KOPT-K1 (cell line): Measurements from ENCODE around the gene TMEM117.

Source experiments
- H3K27ac ChIP-seq: fragments of 200-600 bp; sonication (generic); 2 replicates; pipeline ENCODE4 v1.5.1; 2016; ENCODE audit warnings: antibody characterized with exemption, mild to moderate bottlenecking, low read depth, low read length; ENCODE audit not compliant: poor library complexity, severe bottlenecking
- H3K36me3 ChIP-seq: fragments of 200-600 bp; sonication (generic); 2 replicates; pipeline ENCODE4 v1.5.1; 2017; ENCODE audit warnings: antibody characterized with exemption, mild to moderate bottlenecking, low read length, moderate library complexity; ENCODE audit not compliant: insufficient read depth
- H3K9me3 ChIP-seq: fragments of 200-600 bp; sonication (generic); 2 replicates; pipeline ENCODE4 v1.5.1; 2017; ENCODE audit warnings: antibody characterized with exemption, low read length, mild to moderate bottlenecking; ENCODE audit not compliant: insufficient read depth, poor library complexity, severe bottlenecking

TMEM117 gene

GRCh38 chr12:44389038-44389437 is 553.2 kb downstream of the TMEM117 start:
- no peaks in the 10 kb centered on the region for H3K36me3 ChIP-seq
- H3K27ac ChIP-seq = no peak overlapping the region
- H3K9me3 ChIP-seq = no peaks in the 10 kb centered on the region

GRCh38 chr12:44389896-44390295 is 554.0 kb downstream of the TMEM117 start:
- no peaks in the 10 kb centered on the region for H3K36me3 ChIP-seq
- H3K27ac ChIP-seq = no peak overlapping the region
- H3K9me3 ChIP-seq = no peaks in the 10 kb centered on the region

GRCh38 chr12:44397631-44398030 is 561.8 kb downstream of the TMEM117 start:
- Histone ChIP-seq H3K9me3 (no peaks in the 10 kb centered on the region), H3K36me3 (no peaks in the 10 kb centered on the region), H3K27ac (no peak overlapping the region)

DNA sequence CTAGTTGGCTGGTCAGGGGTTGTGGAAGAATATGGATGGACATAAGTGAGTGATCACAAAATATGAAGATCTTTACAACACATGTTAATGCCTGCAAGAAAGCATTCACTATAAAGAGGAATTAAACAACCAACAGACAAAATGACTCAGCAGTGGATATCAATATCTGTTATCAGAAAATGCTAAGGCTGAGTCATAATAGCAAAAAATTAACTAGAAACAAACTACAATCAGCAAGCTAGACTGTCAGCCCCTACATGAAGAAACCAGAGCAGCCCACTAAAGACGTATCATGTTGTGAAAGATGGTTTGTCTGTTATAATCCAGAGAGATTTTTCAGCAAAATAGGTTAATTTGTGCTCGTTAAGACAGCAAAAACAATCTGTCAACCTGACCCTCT is 567.3 kb downstream of the TMEM117 start:
- H3K27ac ChIP-seq = no peak overlapping the region
- no peaks in the 10 kb centered on the region for H3K36me3 ChIP-seq
- no peaks in the 10 kb centered on the region for H3K9me3 ChIP-seq

DNA sequence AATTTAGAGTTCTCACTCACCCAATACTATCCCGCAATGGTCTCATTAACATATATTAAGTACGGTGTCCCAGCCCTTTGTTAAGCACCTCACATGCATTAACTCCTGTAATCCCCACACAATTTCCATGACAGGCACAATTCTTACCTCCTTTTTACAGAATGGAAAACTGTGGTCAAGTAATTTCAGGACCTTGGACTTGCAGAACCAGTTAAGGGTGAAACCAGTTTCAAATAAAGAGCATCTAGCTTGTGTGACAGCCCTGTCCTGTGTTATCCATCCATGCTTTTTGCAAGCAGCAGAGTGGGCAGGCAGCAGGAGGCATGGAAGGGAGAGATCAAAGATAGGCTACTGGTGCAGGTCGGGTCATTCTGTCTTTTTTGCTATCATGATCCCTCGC is 569.4 kb downstream of the TMEM117 start:
- Histone ChIP-seq H3K9me3 (no peaks in the 10 kb centered on the region), H3K27ac (no peak overlapping the region), H3K36me3 (no peaks in the 10 kb centered on the region)

GRCh38 chr12:44422559-44422958 is 586.7 kb downstream of the TMEM117 start:
- no peaks in the 10 kb centered on the region for H3K36me3 ChIP-seq
- no peak overlapping the region for H3K27ac ChIP-seq
- no peaks in the 10 kb centered on the region for H3K9me3 ChIP-seq

DNA sequence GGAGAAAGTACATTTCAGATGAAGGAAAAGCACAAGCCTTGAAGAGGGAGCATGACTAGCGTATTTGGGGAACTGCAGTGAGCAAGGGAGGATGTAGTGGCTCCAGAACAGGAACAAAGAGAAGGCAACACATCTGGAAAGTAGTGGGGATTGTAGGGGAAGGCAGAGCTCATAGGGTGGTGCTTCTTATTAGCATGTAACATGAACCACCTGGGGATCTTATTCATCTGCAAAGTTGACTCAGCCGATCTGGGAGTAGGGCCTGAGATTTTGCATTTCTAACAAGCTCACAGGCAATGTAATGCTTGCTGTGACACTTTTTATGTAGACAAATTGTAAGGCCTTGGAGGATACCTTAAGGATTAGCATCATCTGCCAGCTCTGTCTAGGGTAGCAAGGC is 592.9 kb downstream of the TMEM117 start:
- H3K27ac ChIP-seq = no peak overlapping the region
- H3K36me3 ChIP-seq = no peaks in the 10 kb centered on the region
- H3K9me3 ChIP-seq = no peaks in the 10 kb centered on the region

GRCh38 chr12:44431647-44432343 is 595.9 kb downstream of the TMEM117 start:
- Histone ChIP-seq H3K36me3 (no peaks in the 10 kb centered on the region), H3K27ac (no peak overlapping the region), H3K9me3 (no peaks in the 10 kb centered on the region)

GRCh38 chr12:44433659-44434058 is 597.8 kb downstream of the TMEM117 start:
- no peaks in the 10 kb centered on the region for H3K36me3 ChIP-seq
- H3K9me3 ChIP-seq = no peaks in the 10 kb centered on the region
- H3K27ac ChIP-seq = no peak overlapping the region

DNA sequence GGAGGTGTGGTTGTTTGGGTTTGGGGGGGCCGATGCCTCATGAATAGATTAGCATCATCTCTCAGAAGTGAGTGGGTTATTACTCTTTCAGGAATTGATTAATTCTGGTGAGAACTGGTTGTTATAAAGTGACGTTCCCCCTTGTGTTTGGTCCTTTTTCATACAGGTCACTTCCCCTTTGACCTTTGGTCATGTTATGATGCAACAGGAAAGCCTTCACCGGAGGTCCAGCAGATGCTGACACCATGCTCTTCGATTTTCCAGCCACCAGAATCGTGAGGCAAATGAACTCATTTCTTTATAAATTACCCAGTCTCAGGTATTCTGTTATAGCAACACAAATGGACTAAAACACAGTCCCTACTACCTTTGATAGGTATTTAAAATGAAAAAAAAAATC is 600.9 kb downstream of the TMEM117 start:
- Histone ChIP-seq H3K27ac (no peak overlapping the region), H3K36me3 (no peaks in the 10 kb centered on the region), H3K9me3 (no peaks in the 10 kb centered on the region)
